ENCODE results near the gene MARK1.

Gene MARK1

GRCh38 chr1:220527908-220528678 is at the start of gene MARK1:
TSS of gene MARK1 (plus strand) at chr1:220528136. CDS start at chr1:220528823, 687 bp downstream.
- DNase-seq = peak in 46 of 56 donors; percentile 8 to 75 (median 52)

- no peak for DNase-seq
These were observed 44.2 kb upstream of the MARK1 start for GRCh38 chr1:220483700-220484099.

GRCh38 chr1:220484135-220484534 is 43.8 kb upstream of the MARK1 start:
- DNase-seq = no peak

DNA sequence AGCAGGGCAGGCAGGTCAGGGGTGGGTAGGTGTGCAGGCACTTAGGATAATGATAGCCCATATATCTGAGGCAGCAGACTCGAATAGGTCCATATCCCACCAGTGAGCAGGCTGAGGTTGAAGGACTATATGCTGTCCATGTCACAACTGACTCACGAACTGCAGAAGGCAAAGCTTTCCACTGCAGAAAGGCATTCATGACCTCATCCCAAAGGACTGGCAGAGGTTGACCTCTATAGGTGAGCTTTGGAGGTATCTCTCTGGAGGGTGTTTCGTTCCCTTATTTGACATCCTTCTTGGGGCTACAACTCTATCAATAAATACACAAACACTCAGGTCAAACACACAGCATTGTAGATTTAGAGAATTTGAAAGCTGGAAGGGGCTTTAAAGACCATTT is 42.8 kb upstream of the MARK1 start:
- no peak for DNase-seq

- DNase-seq = no peak
These were observed 42.1 kb upstream of the MARK1 start for GRCh38 chr1:220485791-220486190.

DNA sequence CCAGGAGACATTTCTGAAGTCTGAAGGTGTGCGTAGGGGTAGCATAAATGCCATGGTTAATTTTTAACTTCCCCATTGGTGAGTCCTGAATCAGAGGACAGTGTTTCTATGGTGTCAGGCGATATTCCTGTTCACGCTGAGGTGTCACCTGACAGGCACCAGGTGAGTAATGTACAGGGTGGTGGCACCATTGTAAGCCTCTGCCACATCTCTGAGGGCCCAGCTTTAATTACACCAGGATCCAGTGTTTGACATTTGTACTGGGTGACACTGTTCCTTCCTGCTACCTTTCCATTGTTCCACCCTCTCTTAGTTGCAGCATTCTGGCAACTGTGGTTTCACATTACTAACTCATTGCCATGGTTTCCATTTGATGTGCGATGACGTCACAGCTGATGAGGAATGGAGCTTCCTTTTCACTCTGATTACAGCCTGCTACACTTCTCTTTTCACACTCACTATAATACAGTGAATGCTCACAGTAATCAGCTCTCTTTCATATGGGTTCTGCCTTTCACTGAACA is 40.6 kb upstream of the MARK1 start:
- DNase-seq = no peak

DNA sequence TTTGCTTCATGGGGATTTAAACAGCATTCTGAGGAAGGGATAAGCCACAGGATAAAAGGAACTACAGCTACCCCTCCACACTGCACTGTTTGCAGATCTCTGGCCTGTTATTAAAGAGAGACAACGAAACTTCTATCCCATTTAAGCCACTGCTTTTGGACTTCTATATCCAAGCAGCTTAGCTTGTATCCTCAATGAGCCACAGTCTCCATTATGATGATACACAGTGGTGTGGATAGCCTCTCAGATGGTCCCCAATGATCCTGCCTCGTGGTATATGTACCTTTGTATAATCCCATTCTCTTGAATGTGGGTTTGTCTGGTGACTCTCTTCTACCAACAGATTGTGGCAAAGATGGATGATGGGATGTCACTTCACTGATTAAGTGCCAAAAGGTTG is 36.0 kb upstream of the MARK1 start:
- no peak for DNase-seq

GRCh38 chr1:220497220-220497947 is 30.6 kb upstream of the MARK1 start:
- no peak for DNase-seq

DNA sequence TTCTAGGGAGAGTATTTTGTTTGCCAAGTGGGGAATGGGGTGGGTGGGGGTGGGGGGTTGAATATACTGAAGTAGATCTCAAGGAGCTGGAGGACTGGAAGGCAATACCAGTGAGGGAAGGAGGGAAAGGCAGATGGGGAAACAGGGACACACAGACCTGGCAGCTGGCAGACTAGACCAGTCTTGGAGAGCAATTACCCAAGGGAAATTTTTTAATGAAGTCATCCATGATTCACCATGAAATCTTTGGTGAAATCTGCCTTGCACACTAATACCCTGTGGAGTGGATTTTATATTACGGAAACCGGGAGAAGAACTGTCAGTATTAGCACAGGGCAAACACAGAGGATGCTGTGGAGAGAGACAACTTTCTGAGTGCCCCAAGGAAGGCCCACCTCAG is 29.7 kb upstream of the MARK1 start:
- no peak for DNase-seq

GRCh38 chr1:220500372-220500771 is 27.6 kb upstream of the MARK1 start:
- no peak for DNase-seq

DNA sequence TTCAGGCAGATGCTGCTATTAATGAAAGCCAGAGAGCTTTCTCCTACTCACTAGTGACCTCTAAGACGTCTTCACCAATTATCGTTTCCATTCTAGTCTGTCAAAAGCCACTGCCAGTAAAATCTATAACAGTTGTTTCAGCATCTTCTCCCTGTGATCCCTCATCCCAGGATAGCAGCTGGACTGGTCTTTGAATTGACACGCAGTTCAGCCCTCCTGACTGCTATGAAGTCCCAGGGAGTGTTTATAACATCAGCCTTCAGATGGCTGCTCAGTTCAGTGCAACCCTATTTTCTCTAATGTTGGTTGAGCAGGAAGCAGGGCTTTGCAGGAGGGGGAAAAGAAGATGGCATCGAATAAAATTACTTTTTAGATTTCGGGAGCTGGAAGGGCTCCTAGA is 23.6 kb upstream of the MARK1 start:
- no peak for DNase-seq

- DNase-seq = no peak
These were observed 20.9 kb upstream of the MARK1 start for GRCh38 chr1:220507085-220507484.

GRCh38 chr1:220511179-220511578 is 16.8 kb upstream of the MARK1 start:
- DNase-seq = no peak

DNA sequence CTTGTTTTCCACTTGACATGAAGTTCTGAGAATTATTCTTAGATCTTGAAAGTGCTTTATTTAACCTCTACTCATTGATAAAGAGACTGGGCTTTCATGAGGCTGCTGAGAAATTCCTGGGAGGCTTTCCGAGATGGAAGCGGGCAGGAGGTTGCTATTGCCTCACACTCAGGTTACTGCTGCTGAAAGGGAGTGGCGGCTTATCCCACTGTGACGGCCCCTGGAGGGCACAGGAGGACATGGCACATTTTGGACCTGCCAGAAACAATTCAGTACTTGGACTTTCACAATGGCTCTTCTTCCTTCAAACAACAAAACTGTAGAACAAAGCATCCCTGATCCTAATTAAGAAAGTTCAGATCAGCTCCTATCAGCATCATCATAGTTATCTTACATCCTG is 16.2 kb upstream of the MARK1 start:
- no peak for DNase-seq

GRCh38 chr1:220513834-220514233 is 14.1 kb upstream of the MARK1 start:
- no peak for DNase-seq

DNA sequence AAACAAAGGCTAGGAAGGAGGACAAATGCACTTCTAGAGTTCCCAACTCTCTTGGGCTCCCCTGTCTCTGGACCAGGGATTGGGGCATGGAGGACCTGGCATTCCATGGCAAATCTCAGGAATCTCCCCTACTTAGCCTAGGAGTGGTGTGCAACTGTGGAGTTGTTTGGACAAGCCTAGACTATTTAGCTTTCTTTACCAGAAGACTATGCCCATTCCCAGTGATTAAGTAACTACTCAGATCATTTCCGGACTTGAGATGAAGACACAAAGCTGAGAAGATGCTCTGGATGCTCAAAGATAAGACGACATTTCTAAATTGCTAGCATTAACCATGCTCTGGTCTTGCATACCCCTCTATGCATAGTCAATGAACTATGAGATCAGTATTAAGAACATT is 13.7 kb upstream of the MARK1 start:
- no peak for DNase-seq

- DNase-seq = no peak
These were observed 11.8 kb upstream of the MARK1 start for GRCh38 chr1:220516014-220516721.

DNA sequence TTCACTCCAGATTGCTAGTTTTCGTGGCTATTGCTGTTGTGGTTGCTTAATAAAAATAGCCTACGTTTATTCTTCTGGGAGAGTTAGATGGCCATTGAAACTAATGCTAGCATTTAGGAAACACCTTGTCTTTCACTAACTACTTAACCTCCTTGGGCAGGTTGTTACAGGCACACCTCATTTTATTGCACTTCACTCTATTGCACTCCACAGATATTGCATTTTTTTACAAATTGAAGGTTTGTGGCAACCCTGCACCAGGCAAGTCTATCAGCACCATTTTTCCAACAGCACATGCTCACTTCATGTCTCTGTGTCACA is 11.3 kb upstream of the MARK1 start:
- no peak for DNase-seq

- no peak for DNase-seq
These were observed 6.2 kb upstream of the MARK1 start for GRCh38 chr1:220521778-220522177.

DNA sequence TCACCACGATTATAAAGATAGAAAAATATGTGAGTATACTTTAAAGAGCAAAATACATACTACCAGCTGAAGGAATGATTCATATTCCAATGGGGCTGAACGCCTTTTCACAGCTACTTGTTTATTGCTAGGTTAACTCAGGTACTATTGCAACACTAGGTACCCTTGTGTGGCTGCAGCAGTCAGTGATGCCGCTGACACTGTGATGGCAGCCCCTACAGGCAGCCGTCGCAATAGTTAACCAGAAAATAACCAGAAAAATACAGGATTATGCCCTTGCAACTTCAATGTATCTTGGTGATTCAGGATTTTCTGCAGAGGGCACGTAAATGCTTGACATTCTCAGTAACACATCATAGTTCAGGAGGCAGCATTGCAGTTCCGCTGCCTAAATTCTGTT is 1.6 kb upstream of the MARK1 start:
- DNase-seq = peak in 1 of 56 donors; percentile 2

GRCh38 chr1:220527279-220527907 is 543 bp upstream of the MARK1 start:
- peak in 44 of 56 donors; percentile 8 to 74 (median 41) for DNase-seq
